ENCODE results near the gene PASK. TPM values are rescaled to one million over a fixed set of nuclear protein-coding genes. Genes with fewer than 3 reads are reported as not detected.

The PASK gene
- total and polyA plus RNA-seq, 9 of the 15 experiments (the other 6 are each of a cell fraction or from before 2014, with no cell fraction given): 1.5 to 30.3 (median 9.9) TPM

DNA sequence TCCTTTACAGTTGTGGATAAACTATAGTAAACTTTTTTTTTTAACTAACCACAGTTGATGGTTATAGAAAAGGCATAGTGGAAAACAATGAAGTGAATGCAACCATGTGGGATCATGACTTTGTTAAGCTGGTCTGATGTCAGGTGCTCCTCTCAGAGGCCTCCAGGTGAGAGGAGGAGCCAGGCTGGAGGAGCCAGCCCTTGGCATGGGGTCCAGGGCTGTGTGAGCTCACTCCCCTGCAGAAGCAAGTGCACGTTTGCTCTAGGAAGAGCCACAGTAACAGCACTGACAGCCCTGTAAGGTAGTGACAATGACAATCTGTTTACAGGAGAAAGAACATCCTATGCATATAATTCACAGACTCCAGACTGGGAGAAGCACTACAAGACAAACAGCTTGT is 6.7 kb upstream of the PASK start:
- peaks cover 45% of the 10 kb centered on the region; the same call in 2 of the 3 replicates for H3K36me3 ChIP-seq (ENCODE audit: control insufficient read depth, insufficient read depth, low read length)
- CTCF ChIA-PET (ENCODE audit: low intra/inter-chr PET ratio): no interaction called here
- H3K4me2 ChIP-seq (ENCODE audit: insufficient read depth, low read length): no peak overlapping the region
- no peak for TF ChIP-seq TGIF2 (CRISPR knock-in tag; IDR thresholded peaks at IDR 0.05)
- no peak for TF ChIP-seq THRB (CRISPR knock-in tag; conservative IDR thresholded peaks at IDR 0.05)
- no peak for TF ChIP-seq JUND (IDR thresholded peaks at IDR 0.05; ENCODE audit: borderline replicate concordance, low read depth, low read length)
- no peak for TF ChIP-seq JUND (tag; IDR thresholded peaks at IDR 0.05; ENCODE audit: borderline replicate concordance, low read depth, low read length)
- TF ChIP-seq ZNF551 (CRISPR knock-in tag; IDR thresholded peaks at IDR 0.05): no peak
- DNase-seq (ENCODE audit: extremely low read depth in 1 of 4, low spot score in 3 of 4): no peak
- peaks cover 5% of the 10 kb centered on the region; the same call in 1 of the 2 replicates for H4K20me1 ChIP-seq (replicated peaks; ENCODE audit: control insufficient read depth, insufficient read depth, low read length)
- no peak overlapping the region for H2AFZ ChIP-seq (ENCODE audit: low read depth, low read length)
- intact Hi-C loops (cut with micrococcal nuclease): no loop called here
- no TSS peak for BruUV-seq (replicated peaks)
- no peak overlapping the region for H3K4me3 ChIP-seq
- H3K9me1 ChIP-seq (ENCODE audit: control insufficient read depth, insufficient read depth, low read length): no peaks in the 10 kb centered on the region
- in situ Hi-C loops (cut with MboI): no loop called here
- H3K27me3 ChIP-seq (ENCODE audit: control insufficient read depth in 2 of 2, insufficient read depth in 2 of 2, low read length in 2 of 2): no peaks in the 10 kb centered on the region
- FAIRE-seq: no peak
- WGBS (ENCODE audit: insufficient coverage, low coverage, missing lambda C conversion rate): 40% methylated on average over 1 of the region's 1 CpG
- no peak overlapping the region for H3K27ac ChIP-seq (ENCODE audit: extremely low read depth, low read depth, low read length)
- peak overlapping the region in 1 of 2 experiments; percentile 52; a peak in 1 of 4 replicates for H3K9ac ChIP-seq (ENCODE audit: insufficient read depth in 1 of 2, low read depth in 2 of 2, low read length in 2 of 2)
- no peaks in the 10 kb centered on the region for H3K9me3 ChIP-seq (replicated peaks; ENCODE audit: control insufficient read depth, insufficient read depth, low read depth, low read length)
- POLR2A ChIA-PET: no interaction called here
- ATAC-seq: no peak
- peaks cover 4% of the 10 kb centered on the region in 2 experiments; a peak in 1 of 5 replicates for H3K4me1 ChIP-seq (replicated peaks in 1 of 2; ENCODE audit: control insufficient read depth in 2 of 2, insufficient read depth in 2 of 2, low read length in 2 of 2)
- H3K79me2 ChIP-seq (ENCODE audit: control insufficient read depth, insufficient read depth, low read length): peaks cover 14% of the 10 kb centered on the region
